Hepatocyte (in vitro differentiated cells): ENCODE measurements around the gene UBAP1. TPM values are rescaled to one million over a fixed set of nuclear protein-coding genes. Genes with fewer than 3 reads are reported as not detected.

ENCODE experiments used
- DNase-seq: peaks from one replicate; pipeline ENCODE4 v3.0.0-alpha.2; 2016; ENCODE audit warnings: low spot score
- H2AFZ ChIP-seq: fragments of 200-600 bp; sonication (generic); 2 replicates; pipeline ENCODE4 v1.6.0; 2016; ENCODE audit warnings: antibody characterized with exemption, mild to moderate bottlenecking
- H3K27ac ChIP-seq: fragments of 200-600 bp; sonication (generic); 2 replicates; pipeline ENCODE4 v1.5.1; 2016; ENCODE audit warnings: mild to moderate bottlenecking
- H3K27me3 ChIP-seq: fragments of 200-600 bp; sonication (generic); 2 replicates; pipeline ENCODE4 v1.6.1; 2016
- H3K36me3 ChIP-seq: fragments of 200-600 bp; sonication (generic); replicated peaks from 2 replicates; pipeline ENCODE4 v1.5.1; 2016; ENCODE audit warnings: low read depth; ENCODE audit not compliant: insufficient read depth
- H3K4me1 ChIP-seq: fragments of 200-600 bp; sonication (generic); 2 replicates; pipeline ENCODE4 v1.5.1; 2016; ENCODE audit warnings: mild to moderate bottlenecking, moderate library complexity; ENCODE audit not compliant: insufficient read depth
- H3K4me2 ChIP-seq: fragments of 200-600 bp; sonication (generic); 2 replicates; pipeline ENCODE4 v1.6.0; 2016
- H3K4me3 ChIP-seq: fragments of 200-600 bp; sonication (generic); 2 replicates; pipeline ENCODE4 v1.5.1; 2016; ENCODE audit warnings: mild to moderate bottlenecking
- H3K79me2 ChIP-seq: fragments of 200-600 bp; sonication (generic); 2 replicates; pipeline ENCODE4 v1.6.0; 2017; ENCODE audit warnings: mild to moderate bottlenecking
- H3K9me2 ChIP-seq: fragments of 200-600 bp; sonication (generic); replicated peaks from 2 replicates; pipeline ENCODE4 v1.6.0; 2017; ENCODE audit warnings: mild to moderate bottlenecking; ENCODE audit not compliant: insufficient read depth
- H3K9me3 ChIP-seq: fragments of 200-600 bp; sonication (generic); 2 replicates; pipeline ENCODE4 v1.5.1; 2016; ENCODE audit warnings: low read depth, mild to moderate bottlenecking
- H4K20me1 ChIP-seq: fragments of 200-600 bp; sonication (generic); 2 replicates; pipeline ENCODE4 v1.6.0; 2016; ENCODE audit warnings: mild to moderate bottlenecking; ENCODE audit not compliant: insufficient read depth, poor library complexity, severe bottlenecking
- EZH2 ChIP-seq: fragments of 200-600 bp; sonication (generic); IDR thresholded peaks from 2 replicates; pipeline ENCODE4 v1.6.1; 2016; ENCODE audit warnings: antibody characterized with exemption, mild to moderate bottlenecking, borderline replicate concordance
- EZH2phosphoT487 ChIP-seq: fragments of 200-600 bp; sonication (generic); IDR thresholded peaks from one replicate; pipeline ENCODE4 v1.6.1; 2018; ENCODE audit warnings: antibody characterized with exemption, mild to moderate bottlenecking, low read depth, moderate library complexity; ENCODE audit not compliant: unreplicated experiment, severe bottlenecking
- WGBS: methylation state at CpG from one replicate; pipeline ENCODE4 v1.1.6; 2016; ENCODE audit warnings: low lambda C conversion rate; ENCODE audit errors: missing lambda C conversion rate; 5-methylcytosine and 5-hydroxymethylcytosine counted together
- polyA plus RNA-seq: library from polyadenylated mRNA; unstranded; fragments of >200 nt; fragmentation: Nextera tagmentation; extraction: Ambion mirVana; gene quantifications from 2 replicates; pipeline ENCODE4 v1.2.1, GENCODE V29; 2016
- total RNA-seq: library from RNA; depleted of rRNA; stranded (reverse); fragments of >200 nt; gene quantifications from 2 replicates; pipeline ENCODE4 v1.2.3, GENCODE V29; 2014
- TF ChIP-seq, protein P1 (sequence below): fragments of 200-600 bp; sonication (generic); IDR thresholded peaks from 2 replicates; pipeline ENCODE4 v1.5.1; 2016; ENCODE audit warnings: antibody characterized with exemption, mild to moderate bottlenecking; ENCODE audit not compliant: poor library complexity

Gene UBAP1
- total and polyA plus RNA-seq, 2 experiments from 2014 or later, result 38.0 to 49.7 TPM

- no peak overlapping the region for H3K4me3 ChIP-seq
- DNase-seq, result no peak
- no peaks in the 10 kb centered on the region for H3K9me2 ChIP-seq
- TF ChIP-seq EZH2 (no peak), EZH2phosphoT487 (no peak)
- TF ChIP-seq, protein P1, sequence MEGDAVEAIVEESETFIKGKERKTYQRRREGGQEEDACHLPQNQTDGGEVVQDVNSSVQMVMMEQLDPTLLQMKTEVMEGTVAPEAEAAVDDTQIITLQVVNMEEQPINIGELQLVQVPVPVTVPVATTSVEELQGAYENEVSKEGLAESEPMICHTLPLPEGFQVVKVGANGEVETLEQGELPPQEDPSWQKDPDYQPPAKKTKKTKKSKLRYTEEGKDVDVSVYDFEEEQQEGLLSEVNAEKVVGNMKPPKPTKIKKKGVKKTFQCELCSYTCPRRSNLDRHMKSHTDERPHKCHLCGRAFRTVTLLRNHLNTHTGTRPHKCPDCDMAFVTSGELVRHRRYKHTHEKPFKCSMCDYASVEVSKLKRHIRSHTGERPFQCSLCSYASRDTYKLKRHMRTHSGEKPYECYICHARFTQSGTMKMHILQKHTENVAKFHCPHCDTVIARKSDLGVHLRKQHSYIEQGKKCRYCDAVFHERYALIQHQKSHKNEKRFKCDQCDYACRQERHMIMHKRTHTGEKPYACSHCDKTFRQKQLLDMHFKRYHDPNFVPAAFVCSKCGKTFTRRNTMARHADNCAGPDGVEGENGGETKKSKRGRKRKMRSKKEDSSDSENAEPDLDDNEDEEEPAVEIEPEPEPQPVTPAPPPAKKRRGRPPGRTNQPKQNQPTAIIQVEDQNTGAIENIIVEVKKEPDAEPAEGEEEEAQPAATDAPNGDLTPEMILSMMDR, result no peak
- H3K9me3 ChIP-seq, result no peaks in the 10 kb centered on the region
- H3K4me1 ChIP-seq, result no peaks in the 10 kb centered on the region
- H3K27ac ChIP-seq, result no peak overlapping the region
- H4K20me1 ChIP-seq, result peaks cover 22% of the 10 kb centered on the region
- WGBS, result 83% methylated on average over 2 of the region's 2 CpGs
- no peaks in the 10 kb centered on the region for H3K36me3 ChIP-seq
- no peak overlapping the region for H3K4me2 ChIP-seq
- peaks cover 83% of the 10 kb centered on the region for H3K79me2 ChIP-seq
- H2AFZ ChIP-seq, result no peak overlapping the region
- H3K27me3 ChIP-seq, result no peaks in the 10 kb centered on the region
Observed at GRCh38 chr9:34227445-34227844, 48.6 kb downstream of the UBAP1 start.

- Histone ChIP-seq H4K20me1 (peaks cover 15% of the 10 kb centered on the region), H2AFZ (no peak overlapping the region), H3K4me1 (no peaks in the 10 kb centered on the region), H3K4me2 (no peak overlapping the region), H3K27ac (no peak overlapping the region), H3K36me3 (no peaks in the 10 kb centered on the region), H3K27me3 (no peaks in the 10 kb centered on the region), H3K9me3 (no peaks in the 10 kb centered on the region), H3K79me2 (peaks cover 71% of the 10 kb centered on the region), H3K9me2 (no peaks in the 10 kb centered on the region), H3K4me3 (no peak overlapping the region)
- WGBS, result 96% methylated on average over 4 of the region's 4 CpGs
- DNase-seq, result no peak
- TF ChIP-seq EZH2 (no peak), EZH2phosphoT487 (no peak)
- TF ChIP-seq, protein P1, result no peak
Observed at GRCh38 chr9:34230556-34230955, 51.7 kb downstream of the UBAP1 start.

- peaks cover 3% of the 10 kb centered on the region for H3K36me3 ChIP-seq
- WGBS, result 94% methylated on average over 2 of the region's 2 CpGs
Observed at GRCh38 chr9:34232201-34232600, 53.4 kb downstream of the UBAP1 start.

More at GRCh38 chr9:34232201-34232600, 53.4 kb downstream of the UBAP1 start:
- Histone ChIP-seq H3K4me1 (no peaks in the 10 kb centered on the region), H3K4me3 (no peak overlapping the region), H2AFZ (no peak overlapping the region), H3K4me2 (no peak overlapping the region), H3K9me2 (no peaks in the 10 kb centered on the region), H3K27ac (no peak overlapping the region), H3K9me3 (no peaks in the 10 kb centered on the region), H3K27me3 (no peaks in the 10 kb centered on the region), H4K20me1 (peaks cover 9% of the 10 kb centered on the region), H3K79me2 (peaks cover 61% of the 10 kb centered on the region)
- DNase-seq, result no peak
- TF ChIP-seq, protein P1, result no peak
- TF ChIP-seq EZH2phosphoT487, result no peak
- no peak for TF ChIP-seq EZH2
